IPS DF 4.7 (cell line): ENCODE results near the gene IQGAP3.
"Not testable (repeated sequence)": the region's sequence is repeated elsewhere in the genome, so short reads cannot be mapped to it uniquely, and the experiment has no call there.

Source experiments
- DNase-seq: peaks from one replicate; pipeline ENCODE4 v3.0.0-alpha.2; 2013; ENCODE audit warnings: low spot score; ENCODE audit errors: extremely low read depth

Gene IQGAP3

GRCh38 chr1:156571261-156571852 lies 1.0 kb downstream of the IQGAP3 start:
- no peak for DNase-seq

- DNase-seq, result no peak
Observed at GRCh38 chr1:156566436-156566835, 5.9 kb downstream of the IQGAP3 start.

GRCh38 chr1:156565519-156565918 lies 6.8 kb downstream of the IQGAP3 start:
- no peak for DNase-seq

GRCh38 chr1:156560585-156561163 lies 11.7 kb downstream of the IQGAP3 start:
- DNase-seq, result no peak

- DNase-seq, result no peak
Observed at GRCh38 chr1:156559797-156560385, 12.5 kb downstream of the IQGAP3 start.

- no peak for DNase-seq
Observed at GRCh38 chr1:156559086-156559796, 13.1 kb downstream of the IQGAP3 start.

GRCh38 chr1:156556354-156556753 lies 16.0 kb downstream of the IQGAP3 start:
- DNase-seq, result no peak

GRCh38 chr1:156555715-156556114 lies 16.6 kb downstream of the IQGAP3 start:
- no peak for DNase-seq

GRCh38 chr1:156554971-156555370 lies 17.4 kb downstream of the IQGAP3 start:
- no peak for DNase-seq

GRCh38 chr1:156553860-156554485 lies 18.4 kb downstream of the IQGAP3 start:
- DNase-seq, result no peak

GRCh38 chr1:156552937-156553336 lies 19.4 kb downstream of the IQGAP3 start:
- not testable (repeated sequence) for DNase-seq

GRCh38 chr1:156552518-156552917 lies 19.8 kb downstream of the IQGAP3 start:
- DNase-seq, result no peak

- DNase-seq, result no peak
Observed at GRCh38 chr1:156551869-156552268, 20.5 kb downstream of the IQGAP3 start.

GRCh38 chr1:156551066-156551643 lies 21.2 kb downstream of the IQGAP3 start:
- no peak for DNase-seq

- DNase-seq, result no peak
Observed at GRCh38 chr1:156550346-156550745, 22.0 kb downstream of the IQGAP3 start.

- DNase-seq, result no peak
Observed at GRCh38 chr1:156549831-156550230, 22.5 kb downstream of the IQGAP3 start.

- no peak for DNase-seq
Observed at GRCh38 chr1:156549390-156549789, 23.0 kb downstream of the IQGAP3 start.

GRCh38 chr1:156547982-156548381 lies 24.4 kb downstream of the IQGAP3 start:
- DNase-seq, result no peak

GRCh38 chr1:156547434-156547833 lies 24.9 kb downstream of the IQGAP3 start:
- no peak for DNase-seq

- no peak for DNase-seq
Observed at GRCh38 chr1:156546267-156546666, 26.1 kb downstream of the IQGAP3 start.

GRCh38 chr1:156544592-156545102 lies 27.7 kb downstream of the IQGAP3 start:
- DNase-seq, result no peak
